ENCODE data around the gene TANGO6. TPM values are rescaled to one million over a fixed set of nuclear protein-coding genes. Genes with fewer than 3 reads are reported as not detected.

TANGO6 gene
- total and polyA plus RNA-seq, 4 donors: 5.4 to 26.6 (median 13.2) TPM

GRCh38 chr16:69071036-69071435 lies 227.7 kb downstream of the TANGO6 start:
- H3K27ac ChIP-seq (ENCODE audit: low read depth in 1 of 2, low read length in 2 of 2): no peak overlapping the region
- ATAC-seq (ENCODE audit: low FRiP score) (no peak), DNase-seq (no peak)
- H3K36me3 ChIP-seq (ENCODE audit: control insufficient read depth in 1 of 2, insufficient read depth in 2 of 2, low read length in 1 of 2): no peaks in the 10 kb centered on the region
- WGBS, 2 donors: 78% methylated on average over 3 of the region's 3 CpGs
- H3K4me3 ChIP-seq (ENCODE audit: low read length in 2 of 2): no peak overlapping the region
- H3K9me3 ChIP-seq (ENCODE audit: control insufficient read depth, low read length): no peaks in the 10 kb centered on the region
- no peaks in the 10 kb centered on the region for H3K4me1 ChIP-seq (ENCODE audit: control insufficient read depth in 1 of 2, insufficient read depth in 2 of 2, low read length in 2 of 2)
- intact Hi-C loops (cut with DNase I): no loop called here
- no peaks in the 10 kb centered on the region for H3K27me3 ChIP-seq (ENCODE audit: control insufficient read depth in 1 of 2, insufficient read depth in 2 of 2, low read length in 1 of 2)

GRCh38 chr16:69072640-69072974 lies 229.3 kb downstream of the TANGO6 start:
- 65 to 89% methylated on average over 2 of the region's 2 CpGs for WGBS, 2 donors
- no peak for ATAC-seq (ENCODE audit: low FRiP score)

GRCh38 chr16:69073181-69073702 lies 229.9 kb downstream of the TANGO6 start:
- 93 to 94% methylated on average over 10 of the region's 10 CpGs for WGBS, 2 donors
- DNase-seq (no peak), ATAC-seq (ENCODE audit: low FRiP score) (no peak)
- Histone ChIP-seq H3K4me3 (ENCODE audit: low read length in 2 of 2) (no peak overlapping the region), H3K36me3 (ENCODE audit: control insufficient read depth in 1 of 2, insufficient read depth in 2 of 2, low read length in 1 of 2) (no peaks in the 10 kb centered on the region), H3K27me3 (ENCODE audit: control insufficient read depth in 1 of 2, insufficient read depth in 2 of 2, low read length in 1 of 2) (no peaks in the 10 kb centered on the region), H3K27ac (ENCODE audit: low read depth in 1 of 2, low read length in 2 of 2) (no peak overlapping the region), H3K9me3 (ENCODE audit: control insufficient read depth, low read length) (no peaks in the 10 kb centered on the region), H3K4me1 (ENCODE audit: control insufficient read depth in 1 of 2, insufficient read depth in 2 of 2, low read length in 2 of 2) (no peaks in the 10 kb centered on the region)
- intact Hi-C loops (cut with DNase I): no loop called here

More at GRCh38 chr16:69072640-69072974, 229.3 kb downstream of the TANGO6 start:
- intact Hi-C loops (cut with DNase I): no loop called here
- no peaks in the 10 kb centered on the region for H3K27me3 ChIP-seq (ENCODE audit: control insufficient read depth in 1 of 2, insufficient read depth in 2 of 2, low read length in 1 of 2)
- no peaks in the 10 kb centered on the region for H3K36me3 ChIP-seq (ENCODE audit: control insufficient read depth in 1 of 2, insufficient read depth in 2 of 2, low read length in 1 of 2)
- H3K4me3 ChIP-seq (ENCODE audit: low read length in 2 of 2): no peak overlapping the region
- DNase-seq: no peak
- H3K4me1 ChIP-seq (ENCODE audit: control insufficient read depth in 1 of 2, insufficient read depth in 2 of 2, low read length in 2 of 2): no peaks in the 10 kb centered on the region
- H3K9me3 ChIP-seq (ENCODE audit: control insufficient read depth, low read length): no peaks in the 10 kb centered on the region
- no peak overlapping the region for H3K27ac ChIP-seq (ENCODE audit: low read depth in 1 of 2, low read length in 2 of 2)

GRCh38 chr16:69077251-69077650 lies 233.9 kb downstream of the TANGO6 start:
- Histone ChIP-seq H3K4me3 (ENCODE audit: low read length in 2 of 2) (no peak overlapping the region), H3K4me1 (ENCODE audit: control insufficient read depth in 1 of 2, insufficient read depth in 2 of 2, low read length in 2 of 2) (no peaks in the 10 kb centered on the region), H3K9me3 (ENCODE audit: control insufficient read depth, low read length) (no peaks in the 10 kb centered on the region), H3K36me3 (ENCODE audit: control insufficient read depth in 1 of 2, insufficient read depth in 2 of 2, low read length in 1 of 2) (no peaks in the 10 kb centered on the region), H3K27ac (ENCODE audit: low read depth in 1 of 2, low read length in 2 of 2) (no peak overlapping the region), H3K27me3 (ENCODE audit: control insufficient read depth in 1 of 2, insufficient read depth in 2 of 2, low read length in 1 of 2) (no peaks in the 10 kb centered on the region)
- WGBS, 2 donors: 78 to 79% methylated on average over 4 of the region's 4 CpGs
- intact Hi-C loops (cut with DNase I): no loop called here
- DNase-seq: no peak
- ATAC-seq (ENCODE audit: low FRiP score): no peak

DNA sequence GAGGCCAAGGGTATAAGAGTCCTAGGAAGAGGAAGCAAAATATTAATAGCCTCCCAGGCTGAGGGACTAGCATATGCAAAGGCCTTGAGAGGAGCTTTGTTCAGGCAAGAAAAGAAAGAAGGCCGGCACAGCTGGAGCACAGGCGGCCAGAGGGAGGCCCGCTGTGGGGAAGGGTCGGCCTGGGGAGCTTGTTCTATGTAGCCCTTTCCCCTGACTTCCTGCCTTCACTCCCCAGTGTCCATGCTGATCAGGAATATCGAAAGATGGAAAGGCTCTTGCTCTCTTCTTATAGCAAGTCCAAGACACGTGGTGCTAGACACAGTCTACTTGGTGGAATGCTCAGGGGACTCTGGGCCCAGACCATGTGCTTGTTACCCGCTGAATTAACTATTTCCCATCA lies 234.7 kb downstream of the TANGO6 start:
- no peaks in the 10 kb centered on the region for H3K27me3 ChIP-seq (ENCODE audit: control insufficient read depth in 1 of 2, insufficient read depth in 2 of 2, low read length in 1 of 2)
- no peaks in the 10 kb centered on the region for H3K36me3 ChIP-seq (ENCODE audit: control insufficient read depth in 1 of 2, insufficient read depth in 2 of 2, low read length in 1 of 2)
- WGBS, 2 donors: 78 to 84% methylated on average over 7 of the region's 7 CpGs
- no peaks in the 10 kb centered on the region for H3K9me3 ChIP-seq (ENCODE audit: control insufficient read depth, low read length)
- DNase-seq: no peak
- H3K4me1 ChIP-seq (ENCODE audit: control insufficient read depth in 1 of 2, insufficient read depth in 2 of 2, low read length in 2 of 2): no peaks in the 10 kb centered on the region
- no peak for ATAC-seq (ENCODE audit: low FRiP score)
- no peak overlapping the region for H3K27ac ChIP-seq (ENCODE audit: low read depth in 1 of 2, low read length in 2 of 2)
- no peak overlapping the region for H3K4me3 ChIP-seq (ENCODE audit: low read length in 2 of 2)
- intact Hi-C loops (cut with DNase I): no loop called here

GRCh38 chr16:69079697-69080096 lies 236.4 kb downstream of the TANGO6 start:
- WGBS, 2 donors: 98 to 100% methylated on average over 2 of the region's 2 CpGs

GRCh38 chr16:69083306-69083941 lies 240.1 kb downstream of the TANGO6 start:
- Histone ChIP-seq H3K4me1 (ENCODE audit: control insufficient read depth in 1 of 2, insufficient read depth in 2 of 2, low read length in 2 of 2) (no peaks in the 10 kb centered on the region), H3K27me3 (ENCODE audit: control insufficient read depth in 1 of 2, insufficient read depth in 2 of 2, low read length in 1 of 2) (no peaks in the 10 kb centered on the region), H3K36me3 (ENCODE audit: control insufficient read depth in 1 of 2, insufficient read depth in 2 of 2, low read length in 1 of 2) (peaks cover 0 to 2% of the 10 kb centered on the region in 2 donors), H3K9me3 (ENCODE audit: control insufficient read depth, low read length) (no peaks in the 10 kb centered on the region), H3K4me3 (ENCODE audit: low read length in 2 of 2) (no peak overlapping the region), H3K27ac (ENCODE audit: low read depth in 1 of 2, low read length in 2 of 2) (no peak overlapping the region)
- no peak for ATAC-seq (ENCODE audit: low FRiP score)
- intact Hi-C loops (cut with DNase I): no loop called here
- DNase-seq: no peak
- 91 to 94% methylated on average over 16 of the region's 16 CpGs for WGBS, 2 donors

More at GRCh38 chr16:69079697-69080096, 236.4 kb downstream of the TANGO6 start:
- H3K36me3 ChIP-seq (ENCODE audit: control insufficient read depth in 1 of 2, insufficient read depth in 2 of 2, low read length in 1 of 2): peaks cover 0 to 2% of the 10 kb centered on the region in 2 donors
- DNase-seq (no peak), ATAC-seq (ENCODE audit: low FRiP score) (no peak)
- no peaks in the 10 kb centered on the region for H3K4me1 ChIP-seq (ENCODE audit: control insufficient read depth in 1 of 2, insufficient read depth in 2 of 2, low read length in 2 of 2)
- H3K27ac ChIP-seq (ENCODE audit: low read depth in 1 of 2, low read length in 2 of 2): no peak overlapping the region
- H3K9me3 ChIP-seq (ENCODE audit: control insufficient read depth, low read length): no peaks in the 10 kb centered on the region
- intact Hi-C loops (cut with DNase I): no loop called here
- H3K27me3 ChIP-seq (ENCODE audit: control insufficient read depth in 1 of 2, insufficient read depth in 2 of 2, low read length in 1 of 2): no peaks in the 10 kb centered on the region
- no peak overlapping the region for H3K4me3 ChIP-seq (ENCODE audit: low read length in 2 of 2)

DNA sequence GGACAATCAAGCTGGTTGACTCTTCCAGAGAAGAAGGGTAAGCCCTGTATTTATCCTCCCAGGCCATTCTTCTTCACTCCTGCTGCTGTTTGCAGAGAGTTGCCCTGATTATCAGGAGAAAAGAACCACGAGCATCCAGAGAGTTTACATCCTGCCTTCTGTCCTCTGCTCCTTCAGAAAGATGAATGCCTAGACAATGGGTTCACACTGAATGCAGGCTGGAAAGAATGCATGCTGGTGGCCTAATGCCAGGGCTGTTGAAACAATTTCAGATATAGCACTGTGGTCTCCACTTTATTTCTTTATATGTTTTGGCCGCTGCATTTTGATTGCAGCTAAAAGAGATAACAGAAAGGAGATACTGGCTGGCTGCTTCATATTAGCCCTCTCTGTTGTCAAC lies 241.0 kb downstream of the TANGO6 start:
- no peaks in the 10 kb centered on the region for H3K9me3 ChIP-seq (ENCODE audit: control insufficient read depth, low read length)
- peaks cover 0 to 2% of the 10 kb centered on the region in 2 donors for H3K36me3 ChIP-seq (ENCODE audit: control insufficient read depth in 1 of 2, insufficient read depth in 2 of 2, low read length in 1 of 2)
- no peaks in the 10 kb centered on the region for H3K27me3 ChIP-seq (ENCODE audit: control insufficient read depth in 1 of 2, insufficient read depth in 2 of 2, low read length in 1 of 2)
- ATAC-seq (ENCODE audit: low FRiP score) (no peak), DNase-seq (no peak)
- H3K4me1 ChIP-seq (ENCODE audit: control insufficient read depth in 1 of 2, insufficient read depth in 2 of 2, low read length in 2 of 2): no peaks in the 10 kb centered on the region
- 16 to 28% methylated on average over 2 of the region's 2 CpGs for WGBS, 2 donors
- intact Hi-C loops (cut with DNase I): no loop called here
- no peak overlapping the region for H3K4me3 ChIP-seq (ENCODE audit: low read length in 2 of 2)
- H3K27ac ChIP-seq (ENCODE audit: low read depth in 1 of 2, low read length in 2 of 2): no peak overlapping the region

GRCh38 chr16:69085032-69085695 lies 241.8 kb downstream of the TANGO6 start:
- no peak for ATAC-seq (ENCODE audit: low FRiP score)
- WGBS, 2 donors: 94 to 98% methylated on average over 5 of the region's 5 CpGs

More at GRCh38 chr16:69085032-69085695, 241.8 kb downstream of the TANGO6 start:
- DNase-seq: no peak
- intact Hi-C loops (cut with DNase I): no loop called here
- Histone ChIP-seq H3K9me3 (ENCODE audit: control insufficient read depth, low read length) (no peaks in the 10 kb centered on the region), H3K4me1 (ENCODE audit: control insufficient read depth in 1 of 2, insufficient read depth in 2 of 2, low read length in 2 of 2) (no peaks in the 10 kb centered on the region), H3K4me3 (ENCODE audit: low read length in 2 of 2) (no peak overlapping the region), H3K27me3 (ENCODE audit: control insufficient read depth in 1 of 2, insufficient read depth in 2 of 2, low read length in 1 of 2) (no peaks in the 10 kb centered on the region), H3K36me3 (ENCODE audit: control insufficient read depth in 1 of 2, insufficient read depth in 2 of 2, low read length in 1 of 2) (peaks cover 0 to 2% of the 10 kb centered on the region in 2 donors), H3K27ac (ENCODE audit: low read depth in 1 of 2, low read length in 2 of 2) (no peak overlapping the region)
